Left forelimb (tissue), 1 donor: ENCODE measurements around the gene PRKAR1B.

Experiments
- DNase-seq: peaks from one replicate; pipeline ENCODE4 v3.0.0-alpha.2; 2018; ENCODE audit warnings: low spot score

The PRKAR1B gene

GRCh38 chr7:509426-510130 is 217.5 kb downstream of the PRKAR1B start:
- DNase-seq: no peak

GRCh38 chr7:508461-509170 is 218.5 kb downstream of the PRKAR1B start:
- no peak for DNase-seq

- DNase-seq: no peak
These were observed 219.3 kb downstream of the PRKAR1B start for GRCh38 chr7:507623-508300.

GRCh38 chr7:506921-507622 is 220.0 kb downstream of the PRKAR1B start:
- DNase-seq: no peak

GRCh38 chr7:506391-506831 is 220.7 kb downstream of the PRKAR1B start:
- DNase-seq: no peak

GRCh38 chr7:505171-505570 is 221.9 kb downstream of the PRKAR1B start:
- no peak for DNase-seq

GRCh38 chr7:504221-505111 is 222.6 kb downstream of the PRKAR1B start:
- DNase-seq: no peak

- no peak for DNase-seq
These were observed 223.4 kb downstream of the PRKAR1B start for GRCh38 chr7:503575-504111.

GRCh38 chr7:502296-502695 is 224.8 kb downstream of the PRKAR1B start:
- DNase-seq: no peak

GRCh38 chr7:501526-501925 is 225.6 kb downstream of the PRKAR1B start:
- no peak for DNase-seq

GRCh38 chr7:500521-501420 is 226.3 kb downstream of the PRKAR1B start:
- DNase-seq: no peak

- DNase-seq: no peak
These were observed 227.1 kb downstream of the PRKAR1B start for GRCh38 chr7:499853-500485.
